Osteoblast (primary cell): ENCODE data around the gene OR2A5. TPM values are rescaled to one million over a fixed set of nuclear protein-coding genes. Genes with fewer than 3 reads are reported as not detected.

Experiments used
- DNase-seq: peaks from one replicate; pipeline ENCODE4 v3.0.0; 2011; ENCODE audit warnings: low spot score, mixed read lengths; ENCODE audit not compliant: insufficient read length; ENCODE audit errors: missing footprints
- H2AFZ ChIP-seq: 2 replicates; pipeline ENCODE4 v1.6.0; 2011; ENCODE audit warnings: mild to moderate bottlenecking, low read length
- H3K27ac ChIP-seq: 2 replicates; pipeline ENCODE4 v1.5.1; 2011; ENCODE audit warnings: mild to moderate bottlenecking, low read depth, low read length, moderate library complexity
- H3K27me3 ChIP-seq: 2 replicates; pipeline ENCODE4 v1.6.0; 2012; ENCODE audit warnings: mild to moderate bottlenecking, control low read depth, inconsistent platforms, low read length, moderate library complexity; ENCODE audit not compliant: insufficient read depth
- H3K36me3 ChIP-seq: 2 replicates; pipeline ENCODE4 v1.5.1; 2011; ENCODE audit warnings: mild to moderate bottlenecking, low read length, control low read depth, moderate library complexity; ENCODE audit not compliant: insufficient read depth
- H3K4me1 ChIP-seq: 2 replicates; pipeline ENCODE4 v1.5.1; 2011; ENCODE audit warnings: mild to moderate bottlenecking, low read length, control low read depth, moderate library complexity; ENCODE audit not compliant: insufficient read depth
- H3K4me2 ChIP-seq: 2 replicates; pipeline ENCODE4 v1.6.0; 2011; ENCODE audit warnings: mild to moderate bottlenecking, low read length; ENCODE audit not compliant: insufficient read depth
- H3K4me3 ChIP-seq: fragments of 200-600 bp; sonication (generic); 3 replicates; pipeline ENCODE4 v1.5.1; 2012; ENCODE audit warnings: mild to moderate bottlenecking, low read length, inconsistent platforms; ENCODE audit not compliant: insufficient read depth
- H3K79me2 ChIP-seq: 2 replicates; pipeline ENCODE4 v1.6.0; 2012; ENCODE audit warnings: mild to moderate bottlenecking, low read length, control low read depth, inconsistent platforms; ENCODE audit not compliant: insufficient read depth
- H3K9me3 ChIP-seq: 2 replicates; pipeline ENCODE4 v1.5.1; 2011; ENCODE audit warnings: low read depth, low read length, control low read depth
- H4K20me1 ChIP-seq: 2 replicates; pipeline ENCODE4 v1.6.0; 2012; ENCODE audit warnings: mild to moderate bottlenecking, low read length, control low read depth; ENCODE audit not compliant: insufficient read depth
- CTCF ChIP-seq: IDR thresholded peaks from 2 replicates; pipeline ENCODE4 v1.5.1; 2011; ENCODE audit warnings: mild to moderate bottlenecking, low read depth, low read length, moderate library complexity; ENCODE audit errors: extremely low read depth
- total RNA-seq: library from RNA; depleted of rRNA; stranded (reverse); fragments of >200 nt; gene quantifications from 2 replicates; pipeline ENCODE4 v1.2.3, GENCODE V29; 2012

The OR2A5 gene
- total RNA-seq, 1 donor = not detected

DNA sequence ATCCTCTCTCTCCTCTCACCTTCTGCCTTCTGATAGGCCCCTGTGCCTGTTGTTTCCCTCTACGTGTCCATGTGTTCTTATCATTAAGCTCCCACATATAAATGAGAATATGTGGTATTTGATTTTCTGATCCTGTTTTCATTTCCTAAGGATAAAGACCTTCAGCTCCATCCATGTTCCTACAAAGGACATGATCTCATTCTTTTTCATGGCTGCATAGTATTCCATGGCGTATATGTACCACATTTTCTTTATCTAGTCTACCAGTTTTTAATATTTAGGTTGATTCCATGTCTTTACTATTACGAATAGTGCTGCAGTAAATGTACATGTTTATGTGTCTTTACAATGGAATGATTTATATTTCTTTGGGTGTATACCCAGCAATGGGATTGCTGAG, 41.9 kb downstream of the OR2A5 start:
- H3K4me3 ChIP-seq = no peak overlapping the region
- no peaks in the 10 kb centered on the region for H3K79me2 ChIP-seq
- TF ChIP-seq CTCF = no peak
- H3K27me3 ChIP-seq = no peaks in the 10 kb centered on the region
- H4K20me1 ChIP-seq = no peaks in the 10 kb centered on the region
- no peak overlapping the region for H3K27ac ChIP-seq
- no peak overlapping the region for H3K4me2 ChIP-seq
- H3K9me3 ChIP-seq = no peaks in the 10 kb centered on the region
- DNase-seq = no peak
- H3K36me3 ChIP-seq = no peaks in the 10 kb centered on the region
- H3K4me1 ChIP-seq = no peaks in the 10 kb centered on the region
- no peak overlapping the region for H2AFZ ChIP-seq

DNA sequence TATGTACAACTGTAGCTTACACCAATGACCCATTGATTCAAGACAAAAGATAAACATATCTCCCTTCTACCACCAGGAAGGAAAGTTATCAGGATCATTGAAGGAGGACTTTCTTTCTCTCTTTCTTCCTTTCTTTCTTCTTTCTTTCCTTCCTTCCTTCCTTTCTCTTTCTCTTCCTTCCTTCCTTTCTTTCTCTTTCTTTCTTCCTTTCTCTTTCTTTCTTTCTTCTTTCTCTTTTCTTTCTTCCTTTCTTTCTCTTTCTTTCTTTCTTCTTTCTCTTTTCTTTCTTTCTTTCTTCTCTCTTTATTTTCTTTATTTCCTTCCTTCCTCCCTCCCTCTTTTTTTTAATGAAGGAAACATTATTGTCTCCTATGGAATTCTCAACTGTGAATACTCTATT, 50.0 kb downstream of the OR2A5 start:
- no peaks in the 10 kb centered on the region for H3K79me2 ChIP-seq
- no peak overlapping the region for H3K4me3 ChIP-seq
- no peaks in the 10 kb centered on the region for H3K4me1 ChIP-seq
- no peak overlapping the region for H3K27ac ChIP-seq
- H3K36me3 ChIP-seq = no peaks in the 10 kb centered on the region
- H2AFZ ChIP-seq = no peak overlapping the region
- no peak overlapping the region for H3K4me2 ChIP-seq
- H4K20me1 ChIP-seq = no peaks in the 10 kb centered on the region
- H3K27me3 ChIP-seq = no peaks in the 10 kb centered on the region
- DNase-seq = no peak
- TF ChIP-seq CTCF = no peak
- H3K9me3 ChIP-seq = no peaks in the 10 kb centered on the region

DNA sequence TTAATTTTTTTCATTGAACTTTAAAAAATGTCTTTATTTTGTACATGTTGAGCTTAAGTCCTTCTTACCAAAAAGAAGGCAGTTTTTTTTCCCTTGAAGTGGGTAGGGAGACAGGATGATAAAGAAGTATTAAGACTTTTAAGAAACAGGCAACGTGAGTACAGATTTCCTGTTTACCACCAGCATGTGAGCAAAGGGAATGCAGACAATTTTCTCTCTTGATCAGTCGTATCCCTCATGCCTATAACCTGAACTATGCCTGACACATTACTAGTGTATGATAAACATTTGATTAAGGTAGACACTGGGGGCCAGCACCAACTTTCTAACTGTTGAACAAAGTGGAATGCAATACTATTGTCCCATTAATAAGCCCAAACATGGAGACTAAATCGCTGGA, 51.9 kb downstream of the OR2A5 start:
- no peak overlapping the region for H3K4me3 ChIP-seq
- no peak overlapping the region for H3K27ac ChIP-seq
- no peak for DNase-seq
- no peaks in the 10 kb centered on the region for H3K4me1 ChIP-seq
- no peak overlapping the region for H2AFZ ChIP-seq
- no peaks in the 10 kb centered on the region for H3K79me2 ChIP-seq
- no peaks in the 10 kb centered on the region for H3K36me3 ChIP-seq
- H3K27me3 ChIP-seq = no peaks in the 10 kb centered on the region
- H3K9me3 ChIP-seq = no peaks in the 10 kb centered on the region
- no peak for TF ChIP-seq CTCF
- no peak overlapping the region for H3K4me2 ChIP-seq
- H4K20me1 ChIP-seq = no peaks in the 10 kb centered on the region

DNA sequence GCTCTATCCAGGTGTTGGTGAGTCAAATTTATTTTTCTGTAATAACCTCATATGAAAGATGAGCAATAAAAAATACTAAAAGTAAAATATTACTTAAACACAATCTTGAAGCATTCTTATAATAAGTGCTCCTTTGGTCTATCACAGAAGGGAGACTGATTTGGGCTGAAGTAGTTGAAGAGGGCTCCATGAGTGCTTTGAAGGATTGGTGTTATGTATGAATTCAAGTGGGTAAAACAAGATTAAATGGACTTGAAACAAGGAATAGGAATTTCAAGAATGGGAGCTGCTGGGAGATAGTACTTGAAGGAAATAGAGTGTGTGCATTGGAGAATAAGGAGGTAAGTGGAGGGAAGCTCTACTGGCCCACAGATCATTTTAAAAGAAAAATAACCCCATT, 53.3 kb downstream of the OR2A5 start:
- Histone ChIP-seq H3K4me1 (no peaks in the 10 kb centered on the region), H3K4me2 (no peak overlapping the region), H2AFZ (no peak overlapping the region), H3K4me3 (no peak overlapping the region), H3K27me3 (no peaks in the 10 kb centered on the region), H3K79me2 (no peaks in the 10 kb centered on the region), H4K20me1 (no peaks in the 10 kb centered on the region), H3K36me3 (no peaks in the 10 kb centered on the region), H3K27ac (no peak overlapping the region), H3K9me3 (no peaks in the 10 kb centered on the region)
- TF ChIP-seq CTCF = no peak
- DNase-seq = no peak
